HuH-7 (cell line): Measurements from ENCODE around the gene FGF21.
"Not testable (repeated sequence)": the region's sequence is repeated elsewhere in the genome, so short reads cannot be mapped to it uniquely, and the experiment has no call there.

Source experiments
- DNase-seq: peaks from one replicate; pipeline ENCODE4 v3.0.0; 2011; ENCODE audit warnings: low spot score

The FGF21 gene

DNA sequence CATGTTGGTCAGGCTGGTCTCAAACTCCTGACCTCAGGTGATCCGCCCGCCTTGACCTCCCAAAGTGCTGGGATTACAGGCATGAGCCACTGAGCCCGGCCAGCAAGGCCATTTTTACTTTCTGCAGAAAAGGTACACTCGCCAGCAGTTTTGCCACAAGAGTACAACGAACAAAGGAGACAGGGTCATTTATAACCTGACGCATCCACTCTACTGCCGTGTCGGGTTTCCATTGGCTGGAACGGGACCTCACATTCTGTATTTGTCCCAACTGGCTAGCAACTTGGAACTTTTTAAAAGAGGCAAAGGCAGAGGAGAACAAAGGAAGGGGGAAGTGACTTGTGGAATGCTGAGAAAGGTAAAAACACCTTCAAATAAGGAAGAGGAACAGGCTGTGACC lies 32.0 kb downstream of the FGF21 start:
- DNase-seq, result not testable (repeated sequence)

DNA sequence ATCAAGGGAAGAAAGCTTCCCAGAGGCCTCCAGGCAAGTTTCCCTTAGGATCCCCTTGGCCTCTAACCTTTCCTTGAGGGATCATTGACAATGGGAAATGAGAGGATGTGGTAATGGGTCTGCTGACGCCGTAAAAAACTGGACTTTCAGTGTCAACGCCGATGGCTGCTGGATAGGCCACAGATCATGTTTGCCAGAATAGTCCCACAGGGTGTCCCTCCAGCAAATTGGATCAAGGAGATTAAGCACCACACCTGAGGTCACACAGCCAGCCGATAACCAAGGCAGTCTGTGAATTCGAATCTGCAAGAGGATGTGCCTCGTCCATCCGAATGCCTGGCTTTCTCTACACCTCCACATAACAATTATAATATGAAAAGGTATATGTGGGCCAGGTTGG lies 37.9 kb downstream of the FGF21 start:
- DNase-seq, result no peak

DNA sequence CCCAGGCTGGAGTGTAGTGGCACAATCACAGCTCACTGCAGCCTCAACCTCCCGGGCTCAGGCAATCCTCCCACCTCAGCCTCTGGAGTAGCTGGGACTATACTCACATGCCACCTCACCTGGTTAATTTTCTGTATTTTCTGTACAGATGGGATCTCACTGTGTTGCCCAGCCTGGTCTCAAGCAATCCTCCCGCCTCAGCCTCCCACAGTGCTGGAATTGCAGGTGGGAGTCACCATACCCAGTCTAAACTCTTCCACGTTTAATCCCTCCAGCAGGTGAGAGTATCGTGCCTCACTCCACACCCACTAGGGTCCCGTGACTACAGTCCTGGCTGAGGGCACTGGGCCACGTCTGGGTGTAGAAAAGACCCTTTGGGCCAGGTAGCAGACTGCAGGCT lies 39.0 kb downstream of the FGF21 start:
- DNase-seq, result no peak

DNA sequence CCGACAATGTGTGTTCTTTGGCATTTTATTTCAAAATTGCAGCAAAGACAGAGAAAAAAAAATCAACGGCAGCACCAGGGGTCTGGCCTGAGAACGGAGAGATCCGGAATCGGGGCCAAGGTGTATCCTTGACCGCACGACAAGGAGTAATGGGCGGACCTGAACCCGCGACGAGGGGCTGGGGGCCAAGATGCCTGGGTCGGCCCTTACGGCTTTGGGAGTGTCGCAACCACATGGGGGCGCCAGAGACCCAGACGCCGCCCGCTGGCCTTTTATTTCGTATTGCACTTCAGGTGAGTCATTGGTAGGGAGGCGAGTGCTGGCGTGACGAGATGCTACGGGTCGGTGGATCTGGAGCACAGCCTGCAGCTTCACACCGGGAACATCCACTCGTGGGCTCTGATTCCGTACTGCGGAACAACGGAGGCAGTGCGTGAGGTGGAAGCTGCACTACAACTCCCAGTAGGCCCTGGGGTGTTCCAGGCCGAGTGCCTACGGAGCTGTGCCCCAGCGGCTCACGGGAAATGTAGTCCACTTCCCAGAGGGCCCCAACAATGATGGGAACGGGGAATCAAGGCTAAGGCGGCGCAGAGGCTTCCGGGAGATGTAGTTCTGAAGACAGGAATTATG lies 39.8 kb downstream of the FGF21 start:
- DNase-seq, result peak; percentile 87

DNA sequence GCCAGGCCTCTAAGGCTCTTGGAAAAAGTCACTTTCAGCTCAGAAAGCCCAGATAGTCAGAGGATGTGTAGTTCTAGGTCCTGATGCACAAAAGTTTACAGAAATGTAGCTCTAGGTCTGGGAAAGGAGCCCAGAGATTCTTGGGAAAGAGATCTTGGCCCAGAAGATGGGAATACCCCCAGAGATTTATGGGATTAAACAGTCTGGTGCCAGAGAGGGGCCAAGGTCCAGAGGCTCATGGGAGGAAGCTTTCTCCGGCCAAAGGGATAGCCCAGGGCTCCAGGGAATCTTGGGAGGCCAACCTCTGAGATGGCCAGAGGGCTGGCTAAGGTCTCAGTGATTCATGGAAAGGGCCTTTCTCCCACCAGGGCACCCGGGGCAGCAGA lies 40.4 kb downstream of the FGF21 start:
- no peak for DNase-seq

DNA sequence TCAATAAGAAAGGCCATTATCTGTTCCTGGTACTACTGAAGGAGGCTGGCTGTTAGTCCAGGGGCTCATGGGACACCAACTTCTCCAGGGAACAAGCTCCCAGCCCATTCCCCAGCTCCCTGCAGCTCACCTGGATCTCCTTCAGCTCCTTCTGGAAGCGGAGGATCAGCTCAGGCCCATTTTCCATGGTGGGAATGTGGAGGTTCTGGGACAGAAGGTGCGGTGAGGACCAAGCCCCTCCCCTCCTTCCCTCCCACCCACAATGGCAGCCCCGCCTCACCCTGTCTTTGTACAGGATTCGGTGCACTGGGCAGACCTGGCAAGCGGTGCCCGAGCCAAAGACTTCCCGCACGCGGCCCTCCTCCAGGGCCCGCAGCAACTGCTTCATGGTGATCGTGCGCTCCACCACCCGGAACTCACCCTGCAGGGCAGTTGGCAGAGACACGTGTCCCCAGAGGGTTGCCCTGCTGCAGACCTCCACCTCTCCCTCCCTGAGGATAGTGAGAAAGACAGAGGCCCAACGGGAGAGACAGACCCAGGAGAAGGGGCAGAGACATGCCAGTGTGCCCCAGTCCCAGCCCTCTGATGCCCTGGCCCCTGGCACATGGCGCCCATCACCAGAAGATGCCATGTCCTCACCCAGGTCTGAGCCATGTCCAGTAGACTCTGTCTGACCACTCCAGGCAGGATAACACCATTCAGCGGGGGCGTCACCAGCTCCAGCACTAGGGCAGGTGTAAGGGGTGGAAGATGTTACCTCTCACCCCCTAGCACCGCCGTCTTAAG lies 41.2 kb downstream of the FGF21 start:
- no peak for DNase-seq

DNA sequence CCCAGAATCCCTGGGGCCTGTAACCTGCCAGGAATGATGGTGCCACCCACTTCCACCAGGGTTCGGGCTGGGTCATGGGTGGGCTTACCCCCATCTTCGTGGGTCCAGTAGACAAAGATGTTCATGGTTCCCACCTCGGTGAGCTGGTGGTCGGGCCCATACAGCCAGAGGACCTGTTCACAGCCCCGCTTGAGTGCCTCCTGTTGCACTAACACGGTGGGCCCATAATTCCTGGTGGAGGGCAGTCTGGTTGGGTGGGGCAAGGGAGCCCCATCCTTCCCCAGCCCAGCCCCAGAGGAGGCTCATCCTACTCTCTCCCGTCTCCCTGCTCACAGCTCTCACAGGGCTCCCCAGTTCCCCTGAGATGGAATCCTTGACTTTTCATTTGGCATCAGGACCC lies 41.8 kb downstream of the FGF21 start:
- DNase-seq, result no peak

DNA sequence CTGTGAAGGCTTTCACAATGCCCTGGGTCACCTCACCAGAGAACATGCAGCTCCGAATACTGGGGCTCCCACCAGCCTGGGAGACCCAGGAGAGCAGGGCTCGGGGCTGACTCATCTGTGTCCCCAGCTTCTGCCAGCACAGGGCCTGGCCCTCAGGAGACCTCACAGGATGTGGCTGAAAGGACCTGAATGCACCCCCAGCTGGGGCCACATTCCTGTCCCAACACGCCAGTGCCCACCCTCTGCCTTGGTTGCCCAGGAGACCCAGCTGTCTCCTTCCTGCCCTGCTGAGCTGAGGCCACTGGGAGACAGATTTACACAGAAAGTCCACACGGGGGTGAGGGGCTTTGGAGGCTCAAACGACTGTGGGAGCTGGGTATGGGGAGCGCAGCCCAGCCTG lies 43.6 kb downstream of the FGF21 start:
- no peak for DNase-seq

DNA sequence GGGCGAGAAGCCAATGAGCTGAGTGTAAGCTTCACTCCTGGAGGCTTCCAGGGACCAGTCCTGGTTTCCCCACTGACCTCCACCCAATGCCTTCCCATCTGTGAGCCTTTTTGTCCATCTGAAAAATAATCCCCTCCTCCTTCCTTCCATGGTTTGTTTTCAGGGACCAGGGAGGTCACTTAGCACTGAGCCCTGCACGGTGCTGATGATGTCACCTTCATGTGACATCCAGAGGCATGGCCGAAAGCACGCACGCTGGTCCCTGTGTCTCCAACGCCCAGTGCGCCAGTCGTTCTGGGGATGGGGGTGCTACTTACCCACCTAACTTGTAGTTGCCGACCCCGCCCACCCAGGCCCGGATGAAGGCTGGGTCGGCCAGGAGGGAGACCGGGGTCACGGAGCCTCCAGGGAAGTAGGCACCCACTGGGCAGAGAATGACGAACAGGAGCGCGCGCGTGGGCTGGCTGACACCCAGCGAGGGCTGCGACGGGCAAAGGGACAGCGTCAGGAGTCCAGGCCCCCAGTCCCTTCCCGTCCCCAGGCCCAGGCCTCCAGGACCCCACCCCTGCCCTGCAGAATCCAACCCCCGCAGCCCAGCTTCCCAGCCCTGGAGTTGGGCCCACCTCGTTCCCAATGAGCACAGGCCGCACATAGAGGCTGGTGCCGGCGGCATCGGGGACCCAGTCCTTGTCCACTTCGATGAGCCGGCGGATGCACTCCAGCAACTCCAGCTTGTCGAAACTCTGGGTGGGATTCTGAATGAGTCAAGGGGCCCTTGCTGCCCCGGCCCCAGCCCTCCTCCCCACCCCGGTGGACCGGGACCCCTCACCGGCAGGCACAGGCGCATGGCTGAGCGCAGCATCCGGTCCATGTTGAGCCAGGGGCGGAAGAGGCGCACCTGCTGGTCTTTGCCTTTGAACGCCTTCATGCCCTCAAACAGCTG lies 44.3 kb downstream of the FGF21 start:
- DNase-seq, result no peak

DNA sequence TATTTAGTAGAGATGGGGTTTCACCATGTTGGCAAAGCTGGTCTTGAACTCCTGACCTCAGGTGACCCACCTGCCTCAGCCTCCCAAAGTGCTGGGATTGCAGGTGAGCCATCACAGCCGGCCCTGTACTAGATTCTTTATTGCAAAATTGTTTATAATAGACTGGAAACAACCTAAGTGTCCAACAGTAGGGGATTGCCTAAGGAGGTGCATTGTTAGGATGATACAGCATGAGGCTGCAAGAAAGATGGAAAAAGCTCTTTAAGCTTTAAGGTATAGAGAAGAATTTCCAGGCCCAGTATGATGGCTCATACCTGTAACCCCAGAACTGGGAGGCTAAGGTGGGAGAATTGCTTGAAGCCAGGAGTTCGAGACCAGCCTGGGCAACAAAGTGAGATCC lies 47.3 kb downstream of the FGF21 start:
- DNase-seq, result no peak

DNA sequence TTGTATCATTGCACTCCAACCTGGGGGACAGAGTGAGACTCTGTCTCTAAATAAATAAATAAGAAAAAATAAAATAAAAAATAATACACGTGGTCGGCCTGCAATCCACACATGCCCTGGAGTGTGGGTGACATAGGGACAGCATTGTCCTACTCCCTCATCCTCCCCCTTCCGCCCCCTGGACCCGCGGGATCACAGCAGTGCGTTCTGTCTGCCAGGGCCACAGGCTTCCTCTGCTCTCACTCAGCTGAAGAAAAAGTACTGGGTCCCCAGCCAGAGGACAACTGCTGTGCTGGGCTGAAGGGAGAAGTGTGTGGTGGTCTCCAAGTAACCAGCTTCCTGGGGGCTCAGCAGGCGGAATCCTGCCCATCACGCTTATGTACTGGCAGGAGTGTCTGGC lies 49.2 kb downstream of the FGF21 start:
- DNase-seq, result no peak

DNA sequence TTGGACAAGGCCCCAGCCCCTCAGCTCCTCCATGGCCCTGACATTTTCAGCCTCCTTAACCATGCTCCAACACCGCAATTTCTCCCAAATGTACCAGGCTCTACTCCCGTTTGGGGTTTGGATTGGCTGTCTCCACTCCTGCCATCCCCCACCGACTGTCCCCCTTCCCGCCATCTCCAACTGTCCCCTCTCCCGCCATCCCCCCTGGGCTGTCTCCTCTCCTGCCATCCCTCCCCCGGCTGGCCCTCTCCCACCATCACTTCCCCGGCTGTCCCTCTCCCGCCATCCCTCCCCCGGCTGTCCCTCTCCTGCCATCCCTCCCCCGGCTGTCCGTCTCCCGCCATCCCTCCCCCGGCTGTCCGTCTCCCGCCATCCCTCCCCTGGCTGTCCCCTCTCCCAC lies 50.1 kb downstream of the FGF21 start:
- DNase-seq, result no peak

DNA sequence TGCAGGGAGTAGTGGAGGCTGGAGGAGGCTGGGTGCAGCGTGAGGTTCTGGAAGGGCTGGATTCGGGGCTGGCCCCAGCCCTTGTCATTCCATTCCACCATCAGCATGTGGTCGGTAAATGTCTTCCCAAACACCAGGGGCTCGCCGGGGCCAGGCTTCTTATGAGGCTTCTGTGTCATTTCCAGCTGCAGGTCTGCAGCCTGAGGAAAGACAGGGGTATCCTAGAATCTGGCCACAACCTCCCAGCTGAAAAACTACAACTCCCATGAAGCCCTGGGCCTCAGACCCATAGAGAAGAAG lies 51.1 kb downstream of the FGF21 start:
- no peak for DNase-seq

DNA sequence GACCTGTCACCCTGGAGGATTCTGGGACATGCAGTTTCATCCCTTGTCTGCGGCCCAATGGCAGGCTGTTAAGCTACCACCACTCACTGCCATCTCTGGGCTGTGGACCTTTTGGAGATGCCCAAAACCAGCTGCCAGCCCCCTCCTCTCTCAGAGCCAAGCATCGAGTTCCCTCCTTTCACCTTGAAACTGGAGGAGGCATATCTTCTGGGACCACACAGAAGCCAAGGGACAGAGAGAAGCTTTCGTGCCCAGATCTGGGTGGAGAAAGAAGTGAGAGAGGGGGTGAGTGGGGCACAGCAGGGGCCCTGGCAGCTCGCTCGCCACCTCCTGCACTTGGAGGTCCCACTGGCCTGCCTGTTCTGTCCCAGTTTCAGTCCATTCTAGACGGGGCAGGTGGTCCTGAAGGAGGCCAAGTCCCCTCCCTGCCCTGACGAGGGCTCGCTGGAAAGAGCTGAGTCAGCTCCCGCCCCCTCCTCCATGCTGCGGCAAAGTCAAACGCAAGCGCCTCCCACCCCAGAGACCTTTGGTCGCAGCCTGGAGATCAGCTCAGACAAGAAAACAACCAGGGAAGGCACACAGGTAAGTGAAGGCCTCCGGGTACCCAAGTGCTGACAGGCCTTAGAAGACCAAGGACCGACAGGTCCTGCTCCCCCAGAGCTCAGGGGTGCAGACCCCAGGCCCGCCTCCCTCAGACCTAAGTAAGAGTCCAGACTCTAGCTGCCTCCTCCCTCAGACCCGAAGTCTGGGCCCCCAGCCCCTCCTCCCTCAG lies 51.7 kb downstream of the FGF21 start:
- peak; percentile 88 for DNase-seq

DNA sequence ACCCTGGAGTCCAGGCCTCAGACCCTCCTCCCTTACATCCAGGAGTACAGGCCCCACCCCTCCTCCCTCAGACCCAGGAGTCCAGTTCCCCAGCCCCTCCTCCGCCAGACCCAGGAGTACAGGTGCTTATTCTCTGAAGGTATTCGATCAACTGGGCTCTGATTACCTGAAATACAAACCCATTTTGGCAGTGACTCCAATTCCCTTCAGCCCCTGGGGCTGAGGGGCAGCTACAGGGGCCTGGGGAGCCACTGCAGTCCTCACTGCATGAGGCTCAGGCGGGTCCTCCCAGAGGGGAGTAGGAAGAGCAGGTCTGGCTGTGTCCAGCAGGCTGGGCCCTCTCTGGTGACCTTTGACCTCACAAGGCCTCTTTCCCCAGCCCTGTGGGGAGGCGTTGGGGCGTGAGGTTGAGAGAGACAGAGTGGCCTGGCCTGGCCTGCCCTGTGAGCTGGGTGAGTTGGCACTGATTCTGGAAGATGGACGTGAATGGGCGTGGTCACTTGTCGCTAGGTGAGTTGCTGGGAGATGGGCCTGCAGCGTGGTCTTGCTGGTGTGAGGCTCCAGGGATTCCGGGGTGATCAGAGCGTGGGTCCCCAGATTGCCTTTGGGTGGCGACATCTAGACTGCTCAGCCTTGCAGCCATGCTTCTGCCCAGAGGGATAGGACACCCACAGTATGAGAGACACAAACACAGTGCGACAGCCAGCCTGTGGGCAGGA lies 52.4 kb downstream of the FGF21 start:
- DNase-seq, result no peak
